Astrocyte (in vitro differentiated cells and primary cell): Measurements from ENCODE around the gene NAA35. TPM values are rescaled to one million over a fixed set of nuclear protein-coding genes. Genes with fewer than 3 reads are reported as not detected.

Experiments
- DNase-seq: peaks from one replicate; pipeline ENCODE4 v3.0.0-alpha.2; 2010; ENCODE audit warnings: low read depth
- FAIRE-seq: peaks from 2 replicates; lab custom pipeline; 2011; peaks lifted over from hg19 to GRCh38; lab: Jason Lieb, UNC
- H2AFZ ChIP-seq: 2 replicates; pipeline ENCODE4 v1.6.0; 2012; ENCODE audit warnings: low read depth, low read length, inconsistent platforms
- H3K27ac ChIP-seq: 2 replicates; pipeline ENCODE4 v1.5.1; 2011; ENCODE audit warnings: low read depth, low read length, inconsistent platforms
- H3K27me3 ChIP-seq: 2 replicates; pipeline ENCODE4 v1.6.0; 2011; ENCODE audit warnings: low read length, inconsistent platforms; ENCODE audit not compliant: insufficient read depth
- H3K36me3 ChIP-seq: 2 replicates; pipeline ENCODE4 v1.5.1; 2011; ENCODE audit warnings: low read length, inconsistent platforms; ENCODE audit not compliant: insufficient read depth
- H3K4me1 ChIP-seq: 2 replicates; pipeline ENCODE4 v1.5.1; 2011; ENCODE audit warnings: low read length, inconsistent platforms; ENCODE audit not compliant: insufficient read depth
- H3K4me2 ChIP-seq: 2 replicates; pipeline ENCODE4 v1.6.0; 2012; ENCODE audit warnings: low read length, inconsistent platforms
- H3K4me3 ChIP-seq: 2 replicates; pipeline ENCODE4 v1.5.1; 2011; ENCODE audit warnings: low read depth, mild to moderate bottlenecking, low read length, inconsistent platforms; ENCODE audit not compliant: insufficient read depth
- H3K79me2 ChIP-seq: 2 replicates; pipeline ENCODE4 v1.6.0; 2012; ENCODE audit warnings: mild to moderate bottlenecking, low read length, inconsistent platforms; ENCODE audit not compliant: insufficient read depth
- H3K9ac ChIP-seq: 2 replicates; pipeline ENCODE4 v1.6.0; 2012; ENCODE audit warnings: mild to moderate bottlenecking, low read length, inconsistent platforms
- H3K9me3 ChIP-seq: 2 replicates; pipeline ENCODE4 v1.5.1; 2012; ENCODE audit warnings: low read depth, mild to moderate bottlenecking, low read length, inconsistent platforms; ENCODE audit not compliant: insufficient read depth
- H4K20me1 ChIP-seq: 2 replicates; pipeline ENCODE4 v1.6.0; 2012; ENCODE audit warnings: low read length, inconsistent platforms; ENCODE audit not compliant: insufficient read depth
- H3K27ac Mint-ChIP-seq: one replicate; pipeline ENCODE4 v1.8.0; 2021; ENCODE audit warnings: mild to moderate bottlenecking, mixed read lengths; ENCODE audit not compliant: unreplicated experiment
- H3K27me3 Mint-ChIP-seq: one replicate; pipeline ENCODE4 v1.8.0; 2021; ENCODE audit warnings: low read depth, mixed read lengths; ENCODE audit not compliant: unreplicated experiment
- H3K36me3 Mint-ChIP-seq: one replicate; pipeline ENCODE4 v1.8.0; 2021; ENCODE audit warnings: low read depth, mixed read lengths; ENCODE audit not compliant: unreplicated experiment
- H3K4me1 Mint-ChIP-seq: one replicate; pipeline ENCODE4 v1.8.0; 2021; ENCODE audit warnings: low read depth, mixed read lengths; ENCODE audit not compliant: unreplicated experiment
- H3K4me3 Mint-ChIP-seq: one replicate; pipeline ENCODE4 v1.8.0; 2021; ENCODE audit warnings: mild to moderate bottlenecking, moderate library complexity, mixed read lengths; ENCODE audit not compliant: unreplicated experiment
- H3K9me3 Mint-ChIP-seq: one replicate; pipeline ENCODE4 v1.8.0; 2021; ENCODE audit warnings: mild to moderate bottlenecking, mixed read lengths; ENCODE audit not compliant: unreplicated experiment
- CTCF ChIP-seq: IDR thresholded peaks from 2 replicates; pipeline ENCODE4 v1.5.1; 2011; ENCODE audit warnings: low read depth, mild to moderate bottlenecking, inconsistent platforms, low read length, moderate library complexity; ENCODE audit not compliant: insufficient read depth
- EZH2 ChIP-seq: IDR thresholded peaks from 2 replicates; pipeline ENCODE4 v1.6.1; 2012; ENCODE audit warnings: mild to moderate bottlenecking, low read length, inconsistent platforms; ENCODE audit not compliant: insufficient read depth
- total RNA-seq: library from RNA; stranded (reverse); gene quantifications from 2 replicates; pipeline ENCODE4 v1.2.1, GENCODE V29; 2021

NAA35 gene
- total RNA-seq, 1 donor from 2014 or later, result 31.4 TPM

- TF ChIP-seq EZH2, result no peak
- no peak for TF ChIP-seq CTCF
- H3K27me3 Mint-ChIP-seq, result no peaks in the 10 kb centered on the region
- Histone ChIP-seq H3K4me1 (peaks cover 6% of the 10 kb centered on the region), H2AFZ (no peak overlapping the region), H3K27ac (no peak overlapping the region), H3K9ac (no peak overlapping the region), H3K36me3 (no peaks in the 10 kb centered on the region), H3K4me3 (no peak overlapping the region), H3K4me2 (no peak overlapping the region), H3K79me2 (peaks cover 15% of the 10 kb centered on the region), H3K27me3 (no peaks in the 10 kb centered on the region), H3K9me3 (no peaks in the 10 kb centered on the region), H4K20me1 (peaks cover 28% of the 10 kb centered on the region)
- no peak for DNase-seq
- H3K9me3 Mint-ChIP-seq, result no peaks in the 10 kb centered on the region
- peaks cover 13% of the 10 kb centered on the region for H3K4me1 Mint-ChIP-seq
- no peak overlapping the region for H3K4me3 Mint-ChIP-seq
- FAIRE-seq, result no peak
- H3K27ac Mint-ChIP-seq, result no peak overlapping the region
- H3K36me3 Mint-ChIP-seq, result peaks cover 3% of the 10 kb centered on the region
Observed at GRCh38 chr9:86054695-86055094, 113.7 kb downstream of the NAA35 start.

- Histone ChIP-seq H4K20me1 (peaks cover 41% of the 10 kb centered on the region), H3K79me2 (peaks cover 15% of the 10 kb centered on the region), H2AFZ (no peak overlapping the region), H3K4me2 (no peak overlapping the region), H3K27me3 (no peaks in the 10 kb centered on the region), H3K9me3 (no peaks in the 10 kb centered on the region), H3K9ac (no peak overlapping the region), H3K36me3 (no peaks in the 10 kb centered on the region), H3K4me3 (no peak overlapping the region), H3K27ac (no peak overlapping the region), H3K4me1 (peaks cover 6% of the 10 kb centered on the region)
- Mint-ChIP-seq H3K36me3 (peaks cover 5% of the 10 kb centered on the region), H3K27ac (no peak overlapping the region), H3K9me3 (no peaks in the 10 kb centered on the region), H3K4me1 (peaks cover 13% of the 10 kb centered on the region), H3K27me3 (no peaks in the 10 kb centered on the region), H3K4me3 (no peak overlapping the region)
- FAIRE-seq, result no peak
- no peak for DNase-seq
- TF ChIP-seq CTCF (no peak), EZH2 (no peak)
Observed at GRCh38 chr9:86057491-86057890, 116.5 kb downstream of the NAA35 start.

- no peak overlapping the region for H3K4me3 Mint-ChIP-seq
- no peaks in the 10 kb centered on the region for H3K9me3 Mint-ChIP-seq
- no peak overlapping the region for H3K4me2 ChIP-seq
- H3K27ac ChIP-seq, result no peak overlapping the region
- no peaks in the 10 kb centered on the region for H3K9me3 ChIP-seq
- H3K36me3 Mint-ChIP-seq, result peaks cover 14% of the 10 kb centered on the region
- H3K27me3 ChIP-seq, result no peaks in the 10 kb centered on the region
- no peak for TF ChIP-seq CTCF
- no peaks in the 10 kb centered on the region for H3K36me3 ChIP-seq
- H3K27ac Mint-ChIP-seq, result no peak overlapping the region
- peaks cover 24% of the 10 kb centered on the region for H4K20me1 ChIP-seq
- peaks cover 3% of the 10 kb centered on the region for H3K4me1 Mint-ChIP-seq
- no peak overlapping the region for H3K4me3 ChIP-seq
- FAIRE-seq, result no peak
- no peaks in the 10 kb centered on the region for H3K27me3 Mint-ChIP-seq
- no peaks in the 10 kb centered on the region for H3K79me2 ChIP-seq
- H3K9ac ChIP-seq, result no peak overlapping the region
- H3K4me1 ChIP-seq, result no peaks in the 10 kb centered on the region
- DNase-seq, result no peak
- no peak overlapping the region for H2AFZ ChIP-seq
Observed at GRCh38 chr9:86061972-86062739, 121.2 kb downstream of the NAA35 start.
